HG02678 (cell line): Measurements from ENCODE around the gene OCLN.
A peak's percentile ranks its signal among the peaks of the same experiment; 100 is the strongest.
"Not testable (repeated sequence)": the region's sequence is repeated elsewhere in the genome, so short reads cannot be mapped to it uniquely, and the experiment has no call there.

ENCODE experiments used
- ATAC-seq: cut with Tn5 transposase; IDR thresholded peaks from one replicate; pipeline ENCODE4 v1.9.1; 2021; ENCODE audit warnings: mild to moderate bottlenecking, moderate library complexity; ENCODE audit not compliant: unreplicated experiment

OCLN gene

DNA sequence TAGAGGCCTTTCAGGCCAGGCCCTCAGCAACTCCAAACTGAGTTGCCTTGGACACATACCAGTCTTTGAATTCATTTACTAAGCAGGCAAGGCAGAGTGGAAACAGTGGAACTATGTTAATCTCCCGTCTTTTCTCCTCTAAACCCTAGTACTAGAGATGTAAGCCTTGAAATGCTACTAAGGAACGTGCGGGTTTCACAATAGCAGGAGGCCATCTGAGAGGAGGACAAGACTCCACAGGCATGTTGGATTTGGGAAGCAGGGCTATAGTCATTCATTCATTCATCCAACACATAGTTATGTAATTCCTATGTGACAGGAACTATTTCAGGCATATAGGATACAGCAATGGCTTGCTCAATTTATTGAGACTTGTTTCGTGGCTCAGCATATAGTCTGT lies 3.3 kb upstream of the OCLN start:
- ATAC-seq = no peak

DNA sequence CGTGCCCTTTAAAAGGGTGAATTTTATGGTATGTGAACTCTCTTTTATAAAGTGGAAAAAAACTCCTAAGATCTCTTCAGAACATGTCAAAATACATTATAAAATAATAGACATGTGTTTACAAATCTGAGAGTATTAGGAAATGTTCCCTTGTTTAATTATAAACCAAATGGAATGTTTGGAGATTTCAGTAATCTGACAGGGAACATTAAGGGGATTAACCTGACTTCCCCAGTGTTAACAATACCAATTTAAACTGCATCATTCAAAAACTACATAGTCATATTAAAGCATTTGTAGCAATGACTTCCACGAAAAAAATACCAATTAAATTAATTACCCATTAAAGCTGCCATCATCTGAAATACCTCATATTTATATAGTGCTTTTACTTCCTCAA lies 1.6 kb upstream of the OCLN start:
- ATAC-seq = no peak

DNA sequence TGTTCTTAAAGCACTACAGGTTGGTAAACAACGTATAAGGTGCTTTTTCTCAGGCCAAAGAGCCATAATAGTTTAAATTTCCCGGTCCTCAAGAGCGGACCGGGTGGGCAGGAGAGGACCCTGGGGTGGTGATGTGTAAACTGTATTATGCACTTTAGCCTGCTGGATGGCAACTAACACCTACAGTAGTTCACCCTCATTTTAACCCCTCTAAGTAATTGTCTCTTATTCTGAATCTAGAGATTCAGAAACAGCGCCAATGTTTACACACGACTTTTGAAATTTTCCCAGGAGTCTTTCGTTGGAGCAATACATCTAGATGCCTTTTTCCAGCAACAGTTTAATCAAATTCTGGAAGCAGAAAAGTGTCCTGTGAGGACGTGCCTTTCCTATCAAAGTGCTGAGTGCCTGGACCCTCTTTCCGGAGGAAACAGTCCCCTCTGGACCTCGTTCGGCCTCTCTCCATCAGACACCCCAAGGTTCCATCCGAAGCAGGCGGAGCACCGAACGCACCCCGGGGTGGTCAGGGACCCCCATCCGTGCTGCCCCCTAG lies 676 bp upstream of the OCLN start:
- no peak for ATAC-seq

DNA sequence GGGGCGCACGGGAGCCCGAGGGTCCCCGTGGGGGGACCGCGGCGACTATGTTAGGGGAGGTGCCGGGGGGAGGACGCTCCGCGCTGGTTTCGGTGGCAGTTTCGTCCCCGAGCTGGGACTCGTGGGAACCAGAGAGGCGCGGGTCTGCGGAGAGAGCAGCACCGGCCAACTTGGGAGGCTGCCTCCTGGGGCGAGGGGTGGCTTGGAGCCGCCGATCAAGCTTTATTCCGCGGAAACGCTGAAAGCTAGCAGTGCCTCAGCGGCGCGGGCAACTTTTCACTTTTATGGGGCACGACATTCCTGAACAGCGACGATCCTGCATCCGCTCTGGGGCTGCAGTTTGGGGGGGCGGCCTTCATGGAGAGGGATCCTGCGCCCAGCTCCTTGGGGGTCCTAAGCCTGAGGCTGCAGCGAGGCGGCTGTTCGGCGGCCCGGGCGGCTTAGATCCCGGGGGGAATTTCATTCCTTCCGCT lies 369 bp downstream of the OCLN start:
- ATAC-seq = peak; percentile 47

DNA sequence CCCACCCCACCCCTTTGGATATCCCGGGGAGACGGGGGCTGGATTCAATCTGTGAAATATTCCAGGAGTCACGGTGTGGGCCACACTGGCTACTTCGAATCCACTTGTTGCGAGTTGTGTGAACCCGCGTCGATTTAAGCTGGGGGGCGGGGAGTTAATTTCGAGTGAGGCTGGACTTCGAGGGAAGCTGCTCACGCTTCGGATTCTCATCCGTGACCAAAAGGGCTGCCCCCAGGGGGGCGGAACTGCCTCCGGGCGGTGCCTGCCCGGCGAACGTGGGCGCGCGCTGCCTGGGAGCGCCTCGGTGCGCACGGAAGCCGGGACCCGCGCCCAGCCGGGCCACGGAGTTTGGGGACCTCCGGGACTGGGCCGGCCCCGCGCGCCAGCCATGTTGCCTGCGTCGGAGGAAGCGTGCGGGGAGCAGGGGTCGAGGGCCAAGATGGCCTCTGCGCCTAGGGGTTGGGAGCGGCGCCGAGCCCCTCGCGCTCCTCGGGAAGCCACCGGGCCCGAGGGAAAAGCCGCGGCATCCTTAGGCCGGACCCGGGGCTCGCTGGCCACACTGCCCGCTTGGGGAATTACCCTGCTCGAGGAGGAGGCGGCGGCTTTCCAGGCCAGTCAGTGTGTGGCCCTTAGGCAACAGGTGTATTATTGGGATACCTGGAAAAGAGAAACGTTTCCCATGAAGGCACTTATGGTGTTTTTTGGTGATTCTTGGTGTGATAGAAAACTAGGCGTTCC lies 975 bp downstream of the OCLN start:
- no peak for ATAC-seq

DNA sequence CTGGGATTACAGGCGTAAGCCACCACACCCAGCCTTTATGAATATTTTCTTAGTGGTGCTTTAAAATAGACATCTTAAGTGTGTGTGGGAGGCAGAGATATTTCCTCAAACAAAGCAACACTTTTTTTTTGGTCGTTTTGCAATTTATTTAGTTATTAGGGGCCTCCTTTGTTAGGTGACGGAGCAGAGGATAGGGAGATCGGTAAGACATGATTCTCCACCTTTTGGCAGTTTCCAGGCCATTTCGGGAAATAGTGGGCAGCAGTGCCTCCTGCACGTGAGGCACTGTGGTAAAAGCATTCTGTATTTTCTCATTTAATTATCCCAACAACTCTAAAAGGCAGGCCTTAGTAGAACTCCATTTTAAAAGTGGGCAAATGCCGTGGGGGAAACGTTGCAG lies 1.9 kb downstream of the OCLN start:
- no peak for ATAC-seq

DNA sequence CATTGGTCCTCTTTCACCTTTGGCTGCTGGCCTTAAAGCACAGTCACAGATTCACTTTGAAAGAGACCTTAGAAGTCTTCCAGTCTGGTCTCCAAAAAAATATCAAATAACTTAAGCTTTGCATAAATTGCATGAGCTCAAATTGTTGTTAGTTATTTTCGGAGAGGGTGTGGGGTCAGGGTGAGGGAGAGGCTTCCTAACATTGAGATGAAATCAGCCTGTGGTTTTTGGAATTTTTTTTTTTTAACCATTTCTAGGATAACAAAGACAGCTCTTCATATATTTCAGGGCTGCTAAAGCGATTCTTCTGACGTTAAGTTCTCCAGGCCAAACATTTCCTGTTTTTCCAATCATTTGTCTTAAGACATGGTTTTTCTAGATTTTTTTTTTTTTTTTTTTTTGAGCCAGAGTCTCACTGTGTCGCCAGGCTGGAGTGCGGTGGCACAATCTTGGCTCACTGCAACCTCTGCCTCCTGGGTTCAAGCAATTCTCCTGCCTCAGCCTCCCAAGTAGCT lies 4.5 kb downstream of the OCLN start:
- no peak for ATAC-seq

DNA sequence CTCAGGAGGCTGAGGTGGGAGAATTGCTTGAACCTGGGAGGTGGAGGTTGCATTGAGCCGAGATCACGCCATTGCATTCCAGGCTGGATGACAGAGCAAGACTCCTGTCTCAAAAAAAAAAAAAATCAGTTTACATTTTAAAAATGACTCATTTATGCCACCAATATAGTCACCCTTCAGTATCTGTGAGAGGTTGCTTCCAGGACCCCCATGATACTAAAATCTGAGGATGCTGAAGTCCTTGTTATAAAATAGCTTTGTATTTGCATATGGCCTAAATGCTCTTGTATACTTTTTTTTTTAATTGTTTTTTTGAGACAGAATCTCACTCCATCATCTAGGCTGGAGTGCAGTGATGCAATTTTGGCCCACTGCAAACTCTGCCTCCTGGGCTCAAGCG lies 5.8 kb downstream of the OCLN start:
- ATAC-seq = no peak

DNA sequence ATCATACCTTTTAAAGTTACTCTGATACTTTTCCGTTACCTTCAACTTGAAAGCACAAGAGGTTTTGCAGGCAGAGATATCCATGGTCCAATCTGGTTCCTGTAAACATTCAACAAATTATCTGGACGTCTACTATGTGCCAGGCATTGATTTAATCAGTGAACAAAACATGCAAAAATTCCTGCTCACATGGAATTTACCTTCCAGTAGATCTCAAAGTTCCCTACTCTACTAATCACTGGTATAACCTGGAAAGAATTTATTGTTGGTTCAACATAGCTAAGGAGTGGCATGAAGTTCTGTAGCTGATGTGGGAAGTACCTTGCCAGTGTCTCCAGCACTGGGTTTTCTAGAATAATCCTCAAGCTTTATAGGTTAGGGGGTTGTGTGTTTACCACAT lies 9.8 kb downstream of the OCLN start:
- no peak for ATAC-seq

DNA sequence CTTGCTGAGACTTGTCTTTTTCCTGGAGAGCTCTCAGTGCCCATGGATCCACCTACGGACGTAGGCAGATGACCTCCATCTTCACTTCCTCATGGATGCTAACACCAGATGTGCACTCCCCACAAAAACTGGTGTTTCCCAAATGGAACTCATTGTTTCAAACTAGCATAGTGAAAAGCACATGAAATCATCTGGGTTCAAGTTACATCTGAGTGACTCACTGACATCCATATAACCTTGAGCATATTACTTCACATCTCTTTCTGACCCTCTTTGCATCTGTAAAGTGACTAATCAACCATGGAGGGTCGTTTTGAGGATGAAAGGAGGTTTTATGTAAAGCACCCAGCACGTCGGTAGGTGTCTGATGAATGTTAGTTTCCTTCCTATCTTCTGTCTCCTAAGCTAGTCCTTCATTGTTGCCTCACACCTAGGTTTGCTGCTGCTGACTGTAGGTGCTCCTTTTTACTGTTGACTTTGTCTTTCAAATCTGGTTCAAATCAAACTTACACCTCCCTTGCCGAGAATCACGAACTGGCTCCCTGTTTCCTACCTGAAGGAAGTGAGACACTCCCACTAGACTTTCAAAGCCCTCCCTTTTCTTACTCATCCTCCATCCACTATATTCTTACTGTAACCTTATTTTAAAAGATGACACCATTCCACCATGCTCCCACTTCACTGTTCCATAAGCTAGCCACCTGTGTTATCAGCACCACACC lies 10.3 kb downstream of the OCLN start:
- no peak for ATAC-seq

DNA sequence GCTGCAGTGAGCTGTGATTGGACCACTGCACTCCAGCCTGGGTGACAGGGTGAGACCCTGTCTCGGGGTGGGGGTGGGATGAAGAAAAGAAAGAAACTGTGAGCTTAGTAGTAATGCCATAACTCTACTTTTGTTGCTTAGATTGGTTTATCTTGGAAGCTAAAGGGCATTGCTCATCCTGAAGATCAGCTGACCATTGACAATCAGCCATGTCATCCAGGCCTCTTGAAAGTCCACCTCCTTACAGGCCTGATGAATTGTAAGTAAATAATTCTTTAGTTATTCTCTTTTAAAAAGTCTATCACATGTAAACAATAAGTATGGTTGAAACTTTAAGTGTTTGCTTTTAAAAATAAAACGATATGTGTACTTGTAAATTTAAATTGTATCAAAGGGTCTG lies 11.4 kb downstream of the OCLN start:
- ATAC-seq = no peak

DNA sequence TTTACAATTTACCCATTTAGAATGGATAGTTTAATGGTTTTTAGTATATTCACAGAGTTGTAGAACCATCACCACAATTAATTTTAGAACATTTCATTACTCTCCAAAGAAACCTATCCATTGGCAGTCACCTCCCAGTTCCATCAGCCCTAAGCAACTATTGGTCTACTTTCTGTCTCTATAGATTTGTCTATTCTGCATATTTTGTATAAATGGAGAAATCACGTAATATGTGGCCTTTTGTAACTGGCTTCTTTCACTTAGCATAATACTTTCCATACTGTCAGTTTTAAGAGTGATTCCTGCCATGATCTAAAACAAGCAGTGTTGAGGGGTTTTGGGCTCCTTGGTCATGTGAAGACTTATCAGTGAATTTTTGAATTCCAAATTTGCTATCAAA lies 12.7 kb downstream of the OCLN start:
- no peak for ATAC-seq

DNA sequence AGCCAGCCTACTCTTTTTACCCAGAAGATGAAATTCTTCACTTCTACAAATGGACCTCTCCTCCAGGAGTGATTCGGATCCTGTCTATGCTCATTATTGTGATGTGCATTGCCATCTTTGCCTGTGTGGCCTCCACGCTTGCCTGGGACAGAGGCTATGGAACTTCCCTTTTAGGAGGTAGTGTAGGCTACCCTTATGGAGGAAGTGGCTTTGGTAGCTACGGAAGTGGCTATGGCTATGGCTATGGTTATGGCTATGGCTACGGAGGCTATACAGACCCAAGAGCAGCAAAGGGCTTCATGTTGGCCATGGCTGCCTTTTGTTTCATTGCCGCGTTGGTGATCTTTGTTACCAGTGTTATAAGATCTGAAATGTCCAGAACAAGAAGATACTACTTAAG lies 16.6 kb downstream of the OCLN start:
- no peak for ATAC-seq

DNA sequence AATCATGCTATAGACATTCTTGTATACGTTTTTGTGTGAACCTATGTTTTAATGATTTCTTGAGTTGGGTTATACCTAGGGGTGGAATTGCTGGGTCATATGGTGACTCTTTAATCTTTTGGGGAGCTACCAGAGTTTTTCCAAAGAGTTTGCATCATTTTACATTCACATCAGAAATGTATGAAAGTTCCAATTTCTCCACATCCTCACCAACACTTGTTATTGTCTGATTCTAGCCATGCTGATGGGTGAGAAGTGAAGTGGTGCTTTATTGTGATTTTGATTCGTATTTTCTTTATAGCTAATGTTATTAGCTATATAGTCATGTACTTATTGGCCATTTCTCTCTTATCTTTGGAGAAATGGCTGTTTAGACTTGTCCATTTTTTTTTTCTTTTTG lies 18.1 kb downstream of the OCLN start:
- no peak for ATAC-seq

DNA sequence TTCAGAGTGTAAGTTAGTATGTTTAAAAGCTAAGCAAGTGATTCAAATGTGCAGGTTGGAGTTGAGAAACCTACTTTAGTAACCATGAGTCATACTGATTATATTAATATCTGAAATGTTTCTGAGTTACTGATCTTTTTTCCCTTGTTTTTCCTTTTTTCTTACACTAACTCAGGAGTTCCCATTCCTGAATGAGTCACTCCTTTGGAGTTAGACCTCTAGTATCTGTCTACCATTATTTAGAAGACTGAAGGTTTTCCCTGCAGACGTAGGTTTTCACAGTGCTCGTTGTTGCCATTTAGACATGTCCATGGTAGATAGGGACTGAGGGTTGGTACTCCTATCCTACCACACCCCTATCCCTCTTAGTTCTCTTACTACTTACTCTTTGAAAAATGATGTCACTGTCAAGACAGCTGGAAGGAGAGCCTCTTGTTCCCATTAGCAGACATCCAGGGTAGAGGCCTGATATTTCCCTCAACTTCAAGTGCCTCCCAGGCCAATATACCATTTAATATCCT lies 20.2 kb downstream of the OCLN start:
- ATAC-seq = no peak

DNA sequence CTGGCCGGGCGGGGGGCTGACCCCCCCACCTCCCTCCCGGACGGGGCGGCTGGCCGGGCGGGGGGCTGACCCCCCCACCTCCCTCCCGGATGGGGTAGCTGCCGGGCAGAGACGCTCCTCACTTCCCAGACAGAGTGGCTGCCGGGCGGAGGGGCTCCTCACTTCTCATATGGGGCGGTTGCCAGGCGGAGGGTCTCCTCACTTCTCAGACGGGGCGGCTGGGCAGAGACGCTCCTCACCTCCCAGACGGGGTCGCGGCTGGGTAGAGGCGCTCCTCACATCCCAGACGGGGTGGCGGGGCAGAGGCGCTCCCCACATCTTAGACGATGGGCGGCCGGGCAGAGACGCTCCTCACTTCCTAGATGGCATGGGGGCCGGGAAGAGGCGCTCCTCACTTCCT lies 23.0 kb downstream of the OCLN start:
- not testable (repeated sequence) for ATAC-seq

DNA sequence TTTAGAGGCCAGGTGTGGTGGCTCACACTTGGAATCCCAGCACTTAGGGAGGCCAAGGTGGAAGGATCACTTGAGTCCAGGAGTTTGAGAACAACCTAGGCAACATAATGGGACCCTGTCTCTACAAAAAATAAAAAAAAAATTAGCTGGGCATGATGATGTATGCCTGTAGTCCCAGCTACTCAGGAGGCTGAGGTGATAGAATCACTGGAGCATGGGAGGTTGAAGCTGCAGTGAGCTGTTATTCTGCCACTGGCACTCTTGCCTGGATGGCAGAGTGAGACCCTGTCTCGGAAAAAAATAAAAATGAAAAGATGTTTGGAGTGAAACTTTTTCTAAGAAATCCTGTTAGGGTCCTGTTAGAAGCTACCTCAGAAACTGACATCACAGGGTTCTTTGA lies 24.2 kb downstream of the OCLN start:
- ATAC-seq = no peak

DNA sequence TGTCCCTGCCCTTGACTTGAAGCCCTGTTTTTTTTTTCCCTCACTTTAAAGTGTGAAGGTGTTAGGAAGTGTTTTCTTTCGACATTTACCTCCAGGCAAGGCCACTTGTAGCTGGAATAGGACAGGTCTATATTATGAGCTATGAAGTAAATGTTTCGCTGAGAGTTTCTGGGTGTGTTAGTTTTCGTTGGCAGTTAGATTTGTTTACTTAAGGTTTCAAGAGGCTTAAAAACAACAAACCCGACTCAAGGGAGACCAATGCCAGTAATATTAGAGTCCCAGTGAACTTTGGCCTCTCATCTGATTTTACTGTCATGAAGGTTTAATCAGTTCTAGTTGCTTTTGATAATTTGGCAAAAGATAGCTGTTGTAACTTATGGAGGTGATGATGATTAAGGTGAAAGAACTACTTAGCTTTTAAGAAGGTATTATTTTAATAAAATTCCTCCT lies 25.2 kb downstream of the OCLN start:
- ATAC-seq = no peak

DNA sequence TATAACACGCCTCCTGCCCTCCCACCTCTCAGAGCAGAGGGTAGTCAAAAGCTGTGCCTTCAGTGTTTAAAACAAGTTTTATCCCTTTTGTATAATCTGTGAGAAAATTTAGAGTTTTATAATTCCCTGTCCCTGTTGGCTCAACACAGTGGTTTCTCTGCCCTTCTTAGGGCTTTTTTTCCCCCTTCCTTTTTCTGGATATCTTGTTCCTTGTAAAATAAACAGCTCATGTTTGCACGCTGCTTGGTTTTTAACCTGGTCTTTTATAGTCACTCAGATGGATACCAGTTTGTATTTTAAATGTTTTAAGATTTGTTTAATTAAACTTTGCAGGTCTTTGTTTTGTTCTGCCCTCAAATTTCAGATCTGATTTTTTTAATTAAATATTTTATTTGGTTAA lies 26.7 kb downstream of the OCLN start:
- no peak for ATAC-seq

DNA sequence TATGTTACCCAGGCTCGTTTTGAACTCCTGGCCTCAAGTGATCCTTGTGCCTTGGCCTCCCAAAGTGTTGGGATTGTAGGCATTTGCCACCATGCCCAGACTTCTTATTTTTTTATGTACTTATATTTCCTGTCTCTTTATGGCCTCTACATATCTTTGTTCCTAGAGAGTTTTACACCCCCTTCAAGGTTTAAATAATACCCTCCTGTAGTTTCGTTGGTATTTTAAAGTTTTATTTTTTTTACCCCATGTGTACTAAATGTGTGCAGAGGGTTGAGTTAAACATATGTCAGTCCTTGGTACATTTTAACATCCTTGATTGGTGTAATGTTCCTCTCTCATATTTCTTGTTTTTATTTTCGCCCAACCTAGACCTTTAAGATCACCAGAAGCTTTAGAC lies 29.4 kb downstream of the OCLN start:
- no peak for ATAC-seq

DNA sequence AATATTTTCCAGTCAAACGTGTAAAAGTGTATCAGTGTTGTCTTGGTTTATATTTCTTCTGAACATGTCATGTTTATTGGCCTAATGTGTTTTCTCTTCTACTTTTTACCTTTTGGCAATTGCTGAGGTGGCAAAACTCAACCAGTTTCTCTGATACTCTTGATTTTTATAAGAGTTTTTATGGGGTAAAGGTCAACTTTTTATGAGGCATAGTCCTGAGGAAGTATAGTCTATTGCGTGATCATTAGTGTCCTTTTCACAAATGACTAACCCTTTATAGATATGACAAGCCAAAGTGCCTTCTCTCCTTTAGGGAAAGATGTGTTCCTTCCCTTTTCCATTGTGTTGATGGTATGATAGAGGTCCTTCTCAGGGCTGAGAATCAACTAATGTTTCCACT lies 32.9 kb downstream of the OCLN start:
- ATAC-seq = no peak

DNA sequence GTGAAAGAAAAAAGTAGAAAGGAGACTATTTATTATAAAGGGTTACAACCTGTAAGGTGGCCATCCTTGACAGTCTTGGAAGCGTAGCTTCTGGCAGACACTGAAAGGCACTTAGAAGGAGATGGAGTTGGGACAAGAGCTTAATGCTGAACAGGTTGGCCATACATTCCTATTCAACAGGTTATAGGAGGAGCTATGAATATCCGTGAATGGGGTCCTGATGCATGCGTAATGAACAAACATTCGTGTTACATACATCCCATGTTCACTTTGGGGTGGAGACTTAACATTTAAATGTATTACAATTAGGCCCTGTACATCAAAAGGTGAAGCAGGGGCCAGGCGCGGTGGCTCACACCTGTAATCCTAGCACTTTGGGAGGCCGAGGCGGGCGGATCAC lies 34.1 kb downstream of the OCLN start:
- no peak for ATAC-seq
